Measurements from ENCODE around the gene SESN1. TPM values are rescaled to one million over a fixed set of nuclear protein-coding genes. Genes with fewer than 3 reads are reported as not detected.

The SESN1 gene
- total RNA-seq, 6 donors from 2014 or later = 26.4 to 71.2 (median 31.3) TPM

DNA sequence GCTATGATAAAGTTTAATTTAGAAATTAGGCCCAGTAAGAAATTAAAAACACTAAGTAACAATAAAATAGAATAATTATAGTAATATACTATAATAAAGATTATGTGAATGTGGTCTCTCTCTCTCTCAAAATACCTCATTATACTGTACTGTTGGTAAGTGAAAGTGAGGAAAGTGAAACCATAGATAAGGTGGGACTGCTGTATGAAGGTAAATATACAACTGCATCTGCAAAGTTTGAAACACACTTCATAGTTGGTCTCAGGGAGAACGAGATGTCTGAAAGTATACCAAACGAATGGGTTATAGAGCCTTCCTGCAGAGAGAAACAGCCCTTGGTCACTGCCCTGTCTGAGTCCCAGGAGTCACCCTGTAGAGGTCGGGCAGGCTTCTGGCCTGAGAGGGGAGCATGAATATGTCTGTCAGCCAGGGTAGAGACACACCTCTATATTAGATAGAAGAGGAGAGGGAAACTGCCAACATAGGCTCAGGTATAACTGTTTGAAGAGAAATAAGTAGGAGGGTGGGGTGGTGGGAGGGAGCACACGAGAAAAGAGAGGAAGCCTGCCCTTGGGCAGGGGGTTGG, 31.8 kb downstream of the SESN1 start:
- WGBS, 2 donors = 69 to 89% methylated on average over 4 of the region's 4 CpGs
- Histone ChIP-seq H3K4me3 (no peak overlapping the region), H3K4me1 (peaks cover 21 to 30% (median 28%) of the 10 kb centered on the region in 4 donors), H3K9me3 (no peaks in the 10 kb centered on the region), H3K27ac (no peak overlapping the region), H3K27me3 (no peaks in the 10 kb centered on the region), H3K36me3 (no peaks in the 10 kb centered on the region)
- TF ChIP-seq, protein P1, sequence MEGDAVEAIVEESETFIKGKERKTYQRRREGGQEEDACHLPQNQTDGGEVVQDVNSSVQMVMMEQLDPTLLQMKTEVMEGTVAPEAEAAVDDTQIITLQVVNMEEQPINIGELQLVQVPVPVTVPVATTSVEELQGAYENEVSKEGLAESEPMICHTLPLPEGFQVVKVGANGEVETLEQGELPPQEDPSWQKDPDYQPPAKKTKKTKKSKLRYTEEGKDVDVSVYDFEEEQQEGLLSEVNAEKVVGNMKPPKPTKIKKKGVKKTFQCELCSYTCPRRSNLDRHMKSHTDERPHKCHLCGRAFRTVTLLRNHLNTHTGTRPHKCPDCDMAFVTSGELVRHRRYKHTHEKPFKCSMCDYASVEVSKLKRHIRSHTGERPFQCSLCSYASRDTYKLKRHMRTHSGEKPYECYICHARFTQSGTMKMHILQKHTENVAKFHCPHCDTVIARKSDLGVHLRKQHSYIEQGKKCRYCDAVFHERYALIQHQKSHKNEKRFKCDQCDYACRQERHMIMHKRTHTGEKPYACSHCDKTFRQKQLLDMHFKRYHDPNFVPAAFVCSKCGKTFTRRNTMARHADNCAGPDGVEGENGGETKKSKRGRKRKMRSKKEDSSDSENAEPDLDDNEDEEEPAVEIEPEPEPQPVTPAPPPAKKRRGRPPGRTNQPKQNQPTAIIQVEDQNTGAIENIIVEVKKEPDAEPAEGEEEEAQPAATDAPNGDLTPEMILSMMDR (IDR thresholded peaks at IDR 0.05) = no peak
- TF ChIP-seq POLR2A (IDR thresholded peaks at IDR 0.05) (no peak), POLR2AphosphoS5 (IDR thresholded peaks at IDR 0.05) (no peak), EP300 (IDR thresholded peaks at IDR 0.05) (no peak)
- DNase-seq (no peak), ATAC-seq (ENCODE audit: low FRiP score in 2 of 2) (no peak)

DNA sequence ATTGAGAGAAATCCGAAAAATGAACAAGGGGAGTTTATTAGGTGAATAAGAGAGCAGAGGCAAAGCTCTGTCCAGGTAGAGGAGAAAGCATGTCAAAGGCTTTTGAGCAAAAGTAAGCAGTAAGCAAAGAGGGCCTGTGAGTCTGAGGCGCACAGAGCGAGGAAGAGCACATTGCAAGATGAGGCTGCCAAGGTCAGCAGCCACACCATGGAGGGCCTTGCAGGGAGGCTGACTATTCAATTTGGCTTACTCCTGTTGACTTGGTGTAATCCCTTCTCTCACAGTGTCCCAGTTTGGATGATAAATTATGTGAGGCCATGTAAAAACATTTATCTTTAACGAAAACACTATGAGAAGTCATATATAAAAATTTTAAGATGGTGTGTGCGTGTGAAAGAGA, 32.4 kb downstream of the SESN1 start:
- H3K4me3 ChIP-seq = no peak overlapping the region
- H3K27ac ChIP-seq = no peak overlapping the region
- DNase-seq = no peak
- H3K36me3 ChIP-seq = no peaks in the 10 kb centered on the region
- TF ChIP-seq, protein P1 (IDR thresholded peaks at IDR 0.05) = no peak
- TF ChIP-seq POLR2A (IDR thresholded peaks at IDR 0.05) (no peak), EP300 (IDR thresholded peaks at IDR 0.05) (no peak), POLR2AphosphoS5 (IDR thresholded peaks at IDR 0.05) (no peak)
- H3K9me3 ChIP-seq = no peaks in the 10 kb centered on the region
- ATAC-seq (ENCODE audit: low FRiP score in 2 of 2) = no peak
- peaks cover 26 to 30% (median 28%) of the 10 kb centered on the region in 4 donors for H3K4me1 ChIP-seq
- H3K27me3 ChIP-seq = no peaks in the 10 kb centered on the region
- WGBS, 2 donors = 84 to 99% methylated on average over 5 of the region's 5 CpGs

DNA sequence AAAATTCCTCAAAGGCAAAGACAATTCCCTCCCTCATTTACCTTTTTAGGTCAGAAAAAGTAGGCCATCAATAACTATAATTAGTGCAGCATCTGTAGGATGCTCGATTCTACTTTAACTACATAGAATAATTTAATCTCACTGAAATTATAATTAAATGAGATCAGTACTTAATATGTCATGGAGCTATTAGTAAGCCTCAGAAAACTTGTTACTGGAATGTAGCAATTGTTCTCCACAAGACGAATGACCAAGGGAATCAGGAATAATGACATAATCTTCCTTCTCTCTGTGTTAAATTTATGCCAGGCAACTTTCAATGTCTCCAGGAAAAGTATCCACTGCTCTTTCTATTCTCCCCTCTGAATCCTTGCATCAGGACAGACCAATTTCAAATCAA, 34.1 kb downstream of the SESN1 start:
- no peak for ATAC-seq (ENCODE audit: low FRiP score in 2 of 2)
- 50 to 59% methylated on average over 2 of the region's 2 CpGs for WGBS, 2 donors
- no peak for DNase-seq
- Histone ChIP-seq H3K27me3 (no peaks in the 10 kb centered on the region), H3K4me1 (peaks cover 28 to 30% (median 29%) of the 10 kb centered on the region in 4 donors), H3K9me3 (no peaks in the 10 kb centered on the region), H3K4me3 (no peak overlapping the region), H3K27ac (peak overlapping the region in 1 of 4 donors; percentile 79), H3K36me3 (no peaks in the 10 kb centered on the region)
- TF ChIP-seq POLR2A (IDR thresholded peaks at IDR 0.05) (no peak), POLR2AphosphoS5 (IDR thresholded peaks at IDR 0.05) (no peak), EP300 (IDR thresholded peaks at IDR 0.05) (no peak)
- TF ChIP-seq, protein P1 (IDR thresholded peaks at IDR 0.05) = no peak

DNA sequence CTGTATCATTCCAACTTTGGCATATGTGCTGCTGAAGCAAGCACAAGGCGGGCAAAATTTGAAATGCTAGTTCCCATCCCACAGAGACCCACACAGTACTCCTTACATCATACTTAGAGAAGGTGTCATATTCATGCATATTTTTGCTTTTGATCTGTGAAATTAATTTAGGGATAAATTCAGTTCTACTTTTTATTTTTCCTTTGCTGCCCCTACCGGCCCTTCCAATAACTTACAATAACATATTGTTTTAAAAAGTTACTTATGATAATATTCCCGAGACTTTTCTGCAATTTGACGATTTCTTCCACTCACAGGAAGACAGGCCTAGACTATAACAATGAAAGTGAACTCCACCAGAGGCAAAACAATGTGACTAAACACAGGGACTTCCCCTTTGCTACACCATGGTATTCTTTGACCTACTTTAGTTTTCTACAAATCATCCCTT, 35.0 kb downstream of the SESN1 start:
- Histone ChIP-seq H3K9me3 (no peaks in the 10 kb centered on the region), H3K4me1 (peaks cover 28 to 30% (median 29%) of the 10 kb centered on the region in 4 donors), H3K27ac (peak overlapping the region; percentile 19 to 79 (median 50)), H3K36me3 (no peaks in the 10 kb centered on the region), H3K4me3 (no peak overlapping the region), H3K27me3 (no peaks in the 10 kb centered on the region)
- 21 to 28% methylated on average over 4 of the region's 4 CpGs for WGBS, 2 donors
- DNase-seq = no peak
- TF ChIP-seq, protein P1 (IDR thresholded peaks at IDR 0.05) = peak in 2 of 6 experiments; percentile 9 to 14
- TF ChIP-seq POLR2A (IDR thresholded peaks at IDR 0.05) (no peak), EP300 (IDR thresholded peaks at IDR 0.05) (no peak)
- peak; percentile 71 to 81 for ATAC-seq (ENCODE audit: low FRiP score in 2 of 2)

DNA sequence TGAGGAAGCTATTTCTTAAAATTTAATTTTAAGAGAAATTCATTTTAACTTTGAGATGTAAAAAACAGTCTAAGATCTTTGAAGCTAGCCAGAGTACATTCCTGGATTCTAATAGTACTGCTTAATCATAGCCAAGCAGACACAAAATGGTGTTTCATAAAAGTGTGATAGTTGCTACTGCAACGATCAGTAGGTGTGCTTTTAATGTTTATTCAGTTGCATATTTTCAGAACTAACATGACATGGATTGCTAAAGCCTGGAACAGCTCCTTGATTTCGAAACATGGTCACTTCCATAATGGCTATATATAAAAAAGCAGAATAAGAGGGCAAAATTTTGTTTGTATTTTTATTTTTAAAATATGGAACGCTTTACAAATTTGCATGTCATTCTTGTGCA, 35.5 kb downstream of the SESN1 start:
- peak in 1 of 2 donors; percentile 45 for ATAC-seq (ENCODE audit: low FRiP score in 2 of 2)
- no peak for DNase-seq
- peaks cover 28 to 30% (median 29%) of the 10 kb centered on the region in 4 donors for H3K4me1 ChIP-seq
- TF ChIP-seq, protein P1 (IDR thresholded peaks at IDR 0.05) = no peak
- TF ChIP-seq EP300 (IDR thresholded peaks at IDR 0.05) = no peak
- TF ChIP-seq POLR2AphosphoS5 (IDR thresholded peaks at IDR 0.05) = no peak
- TF ChIP-seq POLR2A (IDR thresholded peaks at IDR 0.05) = no peak
- 30 to 44% methylated on average over 3 of the region's 3 CpGs for WGBS, 2 donors
- H3K9me3 ChIP-seq = no peaks in the 10 kb centered on the region
- H3K27ac ChIP-seq = peak overlapping the region in 3 of 4 donors; percentile 19 to 79 (median 50)
- H3K36me3 ChIP-seq = no peaks in the 10 kb centered on the region
- no peak overlapping the region for H3K4me3 ChIP-seq
- H3K27me3 ChIP-seq = no peaks in the 10 kb centered on the region

All from upper lobe of left lung (tissue), 6 donors.